Measurements from ENCODE around the gene SLC16A4.

DNA sequence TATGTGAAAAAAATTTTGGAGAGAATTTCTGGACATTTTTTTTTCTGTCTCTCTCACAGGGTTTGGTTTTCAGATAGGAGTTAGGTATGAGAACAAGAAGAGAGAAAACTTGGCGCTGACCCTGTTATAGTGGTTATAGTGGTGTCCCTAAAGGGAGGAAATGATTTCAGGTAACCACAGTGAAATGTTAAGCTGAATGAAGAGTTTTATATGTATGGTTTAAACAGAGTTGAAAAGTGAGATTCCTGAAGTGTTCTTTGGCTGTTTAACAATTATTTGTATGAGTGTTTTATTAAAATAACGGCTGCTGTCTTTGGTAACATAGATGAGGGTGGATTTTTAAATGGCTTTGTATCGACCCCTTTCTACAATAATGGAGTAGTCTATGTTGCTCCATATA is 45.3 kb downstream of the SLC16A4 start:
- TF ChIP-seq, protein P1, sequence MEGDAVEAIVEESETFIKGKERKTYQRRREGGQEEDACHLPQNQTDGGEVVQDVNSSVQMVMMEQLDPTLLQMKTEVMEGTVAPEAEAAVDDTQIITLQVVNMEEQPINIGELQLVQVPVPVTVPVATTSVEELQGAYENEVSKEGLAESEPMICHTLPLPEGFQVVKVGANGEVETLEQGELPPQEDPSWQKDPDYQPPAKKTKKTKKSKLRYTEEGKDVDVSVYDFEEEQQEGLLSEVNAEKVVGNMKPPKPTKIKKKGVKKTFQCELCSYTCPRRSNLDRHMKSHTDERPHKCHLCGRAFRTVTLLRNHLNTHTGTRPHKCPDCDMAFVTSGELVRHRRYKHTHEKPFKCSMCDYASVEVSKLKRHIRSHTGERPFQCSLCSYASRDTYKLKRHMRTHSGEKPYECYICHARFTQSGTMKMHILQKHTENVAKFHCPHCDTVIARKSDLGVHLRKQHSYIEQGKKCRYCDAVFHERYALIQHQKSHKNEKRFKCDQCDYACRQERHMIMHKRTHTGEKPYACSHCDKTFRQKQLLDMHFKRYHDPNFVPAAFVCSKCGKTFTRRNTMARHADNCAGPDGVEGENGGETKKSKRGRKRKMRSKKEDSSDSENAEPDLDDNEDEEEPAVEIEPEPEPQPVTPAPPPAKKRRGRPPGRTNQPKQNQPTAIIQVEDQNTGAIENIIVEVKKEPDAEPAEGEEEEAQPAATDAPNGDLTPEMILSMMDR (IDR thresholded peaks at IDR 0.05; ENCODE audit: low read length): no peak
- TF ChIP-seq EZH2 (optimal IDR thresholded peaks at IDR 0.05; ENCODE audit: low read depth, low read length): no peak
- TF ChIP-seq EZH2phosphoT487 (IDR thresholded peaks at IDR 0.05; ENCODE audit: low read length): no peak
